Measurements from ENCODE around the gene SLC10A7.

DNA sequence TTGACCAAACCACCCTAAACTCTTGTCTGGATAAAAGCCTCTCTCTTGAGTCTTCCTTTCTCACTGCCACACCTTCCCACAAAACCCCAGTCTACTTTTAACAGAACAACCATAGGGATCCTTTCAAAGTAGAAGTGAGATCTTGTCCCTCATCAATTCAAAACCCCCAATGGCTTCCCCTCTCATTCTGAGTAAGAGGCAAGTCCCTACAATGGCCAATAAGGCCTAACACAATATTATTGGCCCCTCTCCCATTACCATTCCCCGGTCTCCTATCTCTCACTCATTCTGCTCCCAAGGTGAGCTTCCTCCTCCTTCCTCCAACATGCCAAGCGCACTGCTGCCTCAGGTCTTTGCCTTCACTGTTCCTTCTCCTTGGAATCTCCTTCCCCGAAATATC lies 250.3 kb downstream of the SLC10A7 start:
- TF ChIP-seq, protein P1, sequence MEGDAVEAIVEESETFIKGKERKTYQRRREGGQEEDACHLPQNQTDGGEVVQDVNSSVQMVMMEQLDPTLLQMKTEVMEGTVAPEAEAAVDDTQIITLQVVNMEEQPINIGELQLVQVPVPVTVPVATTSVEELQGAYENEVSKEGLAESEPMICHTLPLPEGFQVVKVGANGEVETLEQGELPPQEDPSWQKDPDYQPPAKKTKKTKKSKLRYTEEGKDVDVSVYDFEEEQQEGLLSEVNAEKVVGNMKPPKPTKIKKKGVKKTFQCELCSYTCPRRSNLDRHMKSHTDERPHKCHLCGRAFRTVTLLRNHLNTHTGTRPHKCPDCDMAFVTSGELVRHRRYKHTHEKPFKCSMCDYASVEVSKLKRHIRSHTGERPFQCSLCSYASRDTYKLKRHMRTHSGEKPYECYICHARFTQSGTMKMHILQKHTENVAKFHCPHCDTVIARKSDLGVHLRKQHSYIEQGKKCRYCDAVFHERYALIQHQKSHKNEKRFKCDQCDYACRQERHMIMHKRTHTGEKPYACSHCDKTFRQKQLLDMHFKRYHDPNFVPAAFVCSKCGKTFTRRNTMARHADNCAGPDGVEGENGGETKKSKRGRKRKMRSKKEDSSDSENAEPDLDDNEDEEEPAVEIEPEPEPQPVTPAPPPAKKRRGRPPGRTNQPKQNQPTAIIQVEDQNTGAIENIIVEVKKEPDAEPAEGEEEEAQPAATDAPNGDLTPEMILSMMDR (IDR thresholded peaks at IDR 0.05), result no peak
- no peak for TF ChIP-seq EZH2 (IDR thresholded peaks at IDR 0.05; ENCODE audit: borderline replicate concordance, insufficient read depth, low read depth, low read length, poor library complexity, severe bottlenecking)

Measured in B cell (primary cell).